Measurements from ENCODE around the gene RNF25.
A peak's percentile ranks its signal among the peaks of the same experiment; 100 is the strongest.
"Not testable (repeated sequence)": the region's sequence is repeated elsewhere in the genome, so short reads cannot be mapped to it uniquely, and the experiment has no call there.

The RNF25 gene

GRCh38 chr2:218671654-218672566, at the start of gene RNF25, which contains the start of gene STK36:
RNF25 (minus strand) TSS chr2:218672002; CDS start chr2:218671970, 32 bp downstream.
STK36 (plus strand) TSS chr2:218672086; CDS start chr2:218672830, 744 bp downstream.
- DNase-seq, result peak; percentile 78

GRCh38 chr2:218721488-218721887, 49.7 kb upstream of the RNF25 start:
- DNase-seq, result no peak

GRCh38 chr2:218720048-218721041, 48.5 kb upstream of the RNF25 start:
- DNase-seq, result no peak

- DNase-seq, result no peak
Measured at GRCh38 chr2:218719457-218719856, 47.7 kb upstream of the RNF25 start.

GRCh38 chr2:218718058-218718457, 46.3 kb upstream of the RNF25 start:
- no peak for DNase-seq

- no peak for DNase-seq
Measured at GRCh38 chr2:218717262-218717661, 45.5 kb upstream of the RNF25 start.

- no peak for DNase-seq
Measured at GRCh38 chr2:218716070-218716469, 44.3 kb upstream of the RNF25 start.

- no peak for DNase-seq
Measured at GRCh38 chr2:218713922-218714321, 42.1 kb upstream of the RNF25 start.

- DNase-seq, result no peak
Measured at GRCh38 chr2:218711550-218711929, 39.7 kb upstream of the RNF25 start.

GRCh38 chr2:218710687-218711549, 39.1 kb upstream of the RNF25 start, which contains the start of gene TTLL4:
TTLL4 (plus strand) TSS chr2:218710835; CDS start chr2:218737677, 26,842 bp downstream.
- DNase-seq, result peak; percentile 99

GRCh38 chr2:218710334-218710686, 38.5 kb upstream of the RNF25 start:
- no peak for DNase-seq

- no peak for DNase-seq
Measured at GRCh38 chr2:218709908-218710307, 38.1 kb upstream of the RNF25 start.

GRCh38 chr2:218708086-218708485, 36.3 kb upstream of the RNF25 start:
- no peak for DNase-seq

GRCh38 chr2:218703341-218703740, 31.5 kb upstream of the RNF25 start:
- no peak for DNase-seq

GRCh38 chr2:218701806-218702205, 30.0 kb upstream of the RNF25 start:
- DNase-seq, result no peak

- no peak for DNase-seq
Measured at GRCh38 chr2:218698885-218699284, 27.1 kb upstream of the RNF25 start.

GRCh38 chr2:218694405-218695145, 22.8 kb upstream of the RNF25 start:
- DNase-seq, result no peak

- no peak for DNase-seq
Measured at GRCh38 chr2:218691234-218691633, 19.4 kb upstream of the RNF25 start.

GRCh38 chr2:218687400-218688060, 15.7 kb upstream of the RNF25 start:
- not testable (repeated sequence) for DNase-seq

GRCh38 chr2:218680061-218680460, 8.3 kb upstream of the RNF25 start:
- no peak for DNase-seq

- no peak for DNase-seq
Measured at GRCh38 chr2:218679119-218679518, 7.3 kb upstream of the RNF25 start.
